Effector CD4-positive, alpha-beta T cell (primary cell): Measurements from ENCODE around the gene CCAR1.
"Not testable (repeated sequence)": the region's sequence is repeated elsewhere in the genome, so short reads cannot be mapped to it uniquely, and the experiment has no call there.

Experiments
- DNase-seq: peaks from one replicate; pipeline ENCODE4 v3.0.0-alpha.2; 2020

Gene CCAR1

GRCh38 chr10:68828083-68828601 is 107.1 kb downstream of the CCAR1 start:
- DNase-seq, result not testable (repeated sequence)

GRCh38 chr10:68828833-68829232 is 107.8 kb downstream of the CCAR1 start:
- DNase-seq, result no peak

DNA sequence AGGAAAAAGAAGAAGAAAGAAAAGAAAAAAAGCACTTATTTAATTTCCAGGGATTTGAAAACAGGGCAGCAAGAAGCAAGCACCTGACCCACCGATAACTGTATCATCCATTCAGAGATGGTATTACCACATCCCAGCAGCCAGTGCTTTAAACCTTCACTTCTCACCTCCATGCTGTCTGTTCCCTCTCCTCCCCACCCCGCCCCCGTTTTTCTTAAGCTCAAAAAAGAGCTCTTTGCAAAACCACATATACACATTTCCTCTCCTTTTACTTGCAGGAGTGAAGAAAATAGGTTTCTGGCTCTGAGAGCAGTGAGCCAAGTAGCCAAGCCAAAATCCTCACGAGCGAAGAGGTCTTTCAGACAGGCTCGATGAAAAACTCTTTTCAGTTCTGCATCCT is 108.5 kb downstream of the CCAR1 start:
- DNase-seq, result no peak

GRCh38 chr10:68829952-68830351 is 108.9 kb downstream of the CCAR1 start:
- DNase-seq, result no peak

DNA sequence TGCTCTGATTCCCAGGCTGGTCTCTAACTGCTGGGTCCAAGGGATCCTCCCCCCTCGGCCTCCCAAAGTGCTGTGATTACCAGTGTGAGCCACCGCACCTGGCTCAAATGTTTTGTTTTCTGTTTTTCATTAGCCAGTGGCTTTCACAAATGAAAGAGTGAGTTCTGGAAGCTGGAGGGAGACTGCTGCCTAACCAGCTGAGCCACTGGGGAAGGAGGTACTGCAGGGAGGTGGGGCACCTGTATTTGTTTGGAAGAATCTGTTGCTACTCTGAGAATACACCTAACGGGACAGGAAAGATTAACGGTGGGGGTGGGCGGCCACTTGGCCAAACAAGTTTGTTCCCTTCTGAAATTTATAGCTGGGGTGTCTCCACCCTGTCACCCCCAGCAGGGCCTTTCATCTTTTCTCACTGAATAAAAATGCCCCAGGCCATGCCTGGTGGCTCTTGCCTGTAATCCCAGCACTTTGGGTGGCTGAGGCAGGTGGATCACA is 111.0 kb downstream of the CCAR1 start:
- DNase-seq, result no peak

DNA sequence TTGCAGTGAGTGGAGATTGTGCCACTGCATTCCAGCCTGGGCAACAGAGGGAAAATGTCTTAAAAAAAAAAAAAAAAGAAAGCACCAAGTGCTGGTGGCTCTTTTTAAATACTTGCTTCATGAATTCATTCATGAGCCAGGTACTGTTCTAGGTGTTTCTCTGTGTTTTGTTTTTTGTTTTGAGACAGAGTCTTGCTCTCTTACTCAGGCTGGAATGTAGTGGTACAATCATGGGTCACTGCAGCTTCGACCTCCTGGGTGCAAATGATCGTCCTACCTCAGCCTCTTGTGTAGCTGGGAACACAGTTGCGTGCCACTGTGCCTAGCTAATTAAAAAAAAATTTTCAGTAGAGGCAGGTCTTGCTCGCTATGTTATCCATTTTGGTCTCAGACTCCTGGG is 111.6 kb downstream of the CCAR1 start:
- no peak for DNase-seq

DNA sequence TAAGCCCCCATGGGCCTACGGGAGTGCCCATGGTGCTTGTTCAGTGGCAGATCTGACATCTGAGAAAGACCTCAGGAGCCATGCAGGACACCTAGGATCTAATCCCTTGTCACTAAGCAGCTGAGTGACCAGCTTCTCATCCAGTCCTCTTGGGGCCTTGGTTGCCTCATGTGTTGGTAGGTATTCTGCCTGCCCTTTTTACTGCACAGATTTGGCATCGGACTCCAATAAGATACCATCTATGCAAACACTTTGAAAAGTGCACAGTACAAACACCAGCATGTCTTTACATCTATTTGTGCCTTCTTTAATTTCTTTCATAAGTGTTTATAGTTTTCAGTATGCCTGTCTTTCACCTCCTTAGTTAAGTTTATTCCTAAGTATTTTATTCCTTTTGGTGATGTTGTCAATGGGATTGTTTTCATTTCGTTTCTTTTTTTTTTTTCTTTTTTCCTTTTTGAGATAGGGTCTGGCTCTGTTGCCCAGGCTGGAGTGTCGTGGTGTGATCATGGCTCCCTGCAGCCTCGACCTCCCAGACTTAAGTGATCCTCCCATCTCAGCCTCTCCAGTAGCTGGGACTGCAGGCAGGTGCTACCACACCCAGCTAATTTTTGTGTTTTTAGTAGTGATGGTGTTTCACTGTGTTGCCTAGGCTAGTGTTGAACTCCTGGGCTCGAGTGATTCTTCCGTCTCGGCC is 116.7 kb downstream of the CCAR1 start:
- no peak for DNase-seq

DNA sequence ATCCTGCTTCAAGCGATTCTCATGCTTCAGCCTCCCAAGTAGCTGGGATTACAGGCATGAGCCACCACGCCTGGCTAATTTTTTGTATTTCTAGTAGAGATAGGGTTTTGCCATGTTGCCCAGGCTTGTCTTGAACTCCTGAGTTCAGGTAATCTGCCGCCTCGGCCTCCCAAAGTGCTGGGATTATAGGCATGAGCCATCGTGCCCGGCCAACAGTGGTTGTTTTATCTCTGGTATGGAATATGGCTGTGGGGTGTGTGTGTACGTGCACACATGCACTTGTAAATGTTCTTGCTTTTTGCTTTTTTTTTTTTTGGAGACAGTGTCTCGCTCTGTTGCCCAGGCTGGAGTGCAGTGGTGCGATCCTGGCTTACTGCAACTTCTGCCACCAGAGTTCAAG is 119.6 kb downstream of the CCAR1 start:
- not testable (repeated sequence) for DNase-seq
